ENCODE measurements around the gene SCFD1.

GRCh38 chr14:30737916-30738315, 115.8 kb downstream of the SCFD1 start:
- TF ChIP-seq CTCF (IDR thresholded peaks at IDR 0.05): no peak
- TF ChIP-seq POLR2A (IDR thresholded peaks at IDR 0.05): no peak
